A549 (cell line): ENCODE measurements around the gene THOC7. TPM values are rescaled to one million over a fixed set of nuclear protein-coding genes. Genes with fewer than 3 reads are reported as not detected.

Source experiments
- polyA plus RNA-seq, 4 experiments: library from polyadenylated mRNA; depleted of rRNA in 3 of 4; stranded (reverse); fragments of >200 nt; fragmentation: RNase III in 1 of 4; extraction: RNeasy Plus Mini Kit Qiagen cat#74134 plus additional on column Dnase treatment in 1 of 4; gene quantifications; 2 replicates in 3 of 4; 3 replicates in 1 of 4; pipeline ENCODE4 v1.2.3, GENCODE V29; 2011 to 2017
- small RNA-seq, 6 experiments: library from RNA; depleted of rRNA; stranded (forward); fragments of <200 nt; gene quantifications; one replicate each; pipeline ENCODE3, GENCODE V24; 2012

The THOC7 gene
- polyA plus RNA-seq, 2 of the 4 experiments (the other 2 are of a cell fraction): 65.2 to 71.7 TPM

Small RNAs within 50 kb of the gene (small RNA-seq; reads per million reads assigned to genes)
- 0 to 2.3 (median 0) reads per million in 6 experiments for gene SCAANT1

Other genes with a start within 250 kb of the THOC7 start
- not detected in 2 replicates for gene SNTN, start 211.1 kb downstream of the THOC7 start, polyA plus RNA-seq (2011; rRNA removed)
- not detected in 3 replicates for gene SNTN, start 211.1 kb downstream of the THOC7 start, polyA plus RNA-seq (2017; fragmentation: RNase III; extraction: RNeasy Plus Mini Kit Qiagen cat#74134 plus additional on column Dnase treatment)
- gene C3orf49, start 44.5 kb downstream of the THOC7 start, polyA plus RNA-seq (2011; rRNA removed): not detected in 2 replicates
- not detected in 3 replicates for gene C3orf49, start 44.5 kb downstream of the THOC7 start, polyA plus RNA-seq (2017; fragmentation: RNase III; extraction: RNeasy Plus Mini Kit Qiagen cat#74134 plus additional on column Dnase treatment)
- gene ATXN7, start 62 bp upstream of the THOC7 start, polyA plus RNA-seq (2011; rRNA removed): 7.3 and 16.4 TPM in 2 replicates
- gene ATXN7, start 62 bp upstream of the THOC7 start, polyA plus RNA-seq (2017; fragmentation: RNase III; extraction: RNeasy Plus Mini Kit Qiagen cat#74134 plus additional on column Dnase treatment): 4.9 to 5.7 TPM (median 5.4 TPM) in 3 replicates
- gene SCAANT1, start 48.6 kb upstream of the THOC7 start, polyA plus RNA-seq (2011; rRNA removed): not detected in 2 replicates
- not detected in 3 replicates for gene SCAANT1, start 48.6 kb upstream of the THOC7 start, polyA plus RNA-seq (2017; fragmentation: RNase III; extraction: RNeasy Plus Mini Kit Qiagen cat#74134 plus additional on column Dnase treatment)
- gene PSMD6, start 159.7 kb upstream of the THOC7 start, polyA plus RNA-seq (2011; rRNA removed): 53.8 and 76.8 TPM in 2 replicates
- gene PSMD6, start 159.7 kb upstream of the THOC7 start, polyA plus RNA-seq (2017; fragmentation: RNase III; extraction: RNeasy Plus Mini Kit Qiagen cat#74134 plus additional on column Dnase treatment): 117 to 121 TPM (median 120 TPM) in 3 replicates